Esophagus muscularis mucosa (tissue), 4 donors: ENCODE data around the gene SFMBT1. TPM values are rescaled to one million over a fixed set of nuclear protein-coding genes. Genes with fewer than 3 reads are reported as not detected.
A peak's percentile ranks its signal among the peaks of the same experiment; 100 is the strongest.

Experiments used
- DNase-seq: peaks from one replicate; pipeline ENCODE4 v3.0.0-alpha.2; 2017; ENCODE audit errors: extremely low spot score
- H3K27ac ChIP-seq, 4 donors: fragments of 200-600 bp; sonication (generic); replicated peaks in 1 of 4; 1 replicate in 3 of 4; 2 replicates in 1 of 4; pipeline ENCODE4 v1.5.1; 2016 to 2019; ENCODE audit warnings: mild to moderate bottlenecking in 1 of 4
- H3K27me3 ChIP-seq, 4 donors: fragments of 200-600 bp; sonication (generic); one replicate each; pipeline versions ENCODE4 v1.5.1 to v1.6.0; 2016 to 2019
- H3K36me3 ChIP-seq, 4 donors: fragments of 200-600 bp; sonication (generic); one replicate each; pipeline ENCODE4 v1.5.1; 2016 to 2019
- H3K4me1 ChIP-seq, 4 donors: fragments of 200-600 bp; sonication (generic); one replicate each; pipeline ENCODE4 v1.5.1; 2016 to 2019
- H3K4me3 ChIP-seq, 4 donors: fragments of 200-600 bp; sonication (generic); 1 replicate in 2 of 4; 2 replicates in 2 of 4; pipeline ENCODE4 v1.5.1; 2016 to 2019; ENCODE audit warnings: mild to moderate bottlenecking in 4 of 4, moderate library complexity in 1 of 4
- H3K9me3 ChIP-seq, 4 donors: fragments of 200-600 bp; sonication (generic); 1 replicate in 3 of 4; 2 replicates in 1 of 4; pipeline ENCODE4 v1.5.1; 2016 to 2019
- EP300 ChIP-seq: sonication (generic); formaldehyde crosslinking; IDR thresholded peaks from one replicate; pipeline ENCODE4 v1.6.1; 2017; ENCODE audit warnings: antibody characterized with exemption
- POLR2A ChIP-seq: fragments of 450-650 bp; IDR thresholded peaks from one replicate; pipeline ENCODE4 v1.6.1; 2017; ENCODE audit warnings: antibody characterized with exemption, moderate library complexity, mild to moderate bottlenecking, low read depth
- POLR2AphosphoS5 ChIP-seq, 2 donors: sonication (generic); formaldehyde crosslinking; IDR thresholded peaks; one replicate each; pipeline ENCODE4 v1.6.1; 2017; ENCODE audit warnings: antibody characterized with exemption in 2 of 2
- WGBS: methylation state at CpG from one replicate; pipeline ENCODE4 v1.1.5; 2018; 5-methylcytosine and 5-hydroxymethylcytosine counted together
- intact Hi-C: fragments of 100-400 bp; cut with DNase I; formaldehyde crosslinking; loops from one replicate; pipeline ENCODE4 v1.15.1; 2023
- total RNA-seq, 4 donors: library from RNA; depleted of rRNA; stranded (reverse); fragments of >200 nt; gene quantifications; one replicate each; pipeline versions ENCODE4 v1.1.0 to v1.2.1, GENCODE V29; 2016
- TF ChIP-seq, protein P1 (sequence below), 3 experiments: fragments of 200-600 bp in 2 of 3; fragments of 450-650 bp in 1 of 3; sonication (generic) in 2 of 3; IDR thresholded peaks; one replicate each; pipeline ENCODE4 v1.5.1; 2017 to 2019; ENCODE audit warnings: antibody characterized with exemption in 3 of 3, mild to moderate bottlenecking in 2 of 3, moderate library complexity in 1 of 3

SFMBT1 gene
- total RNA-seq, 4 donors from 2014 or later = 15.4 to 27.6 (median 21.4) TPM

GRCh38 chr3:53074761-53075742 lies 29.2 kb upstream of the SFMBT1 start:
- TF ChIP-seq POLR2AphosphoS5 (IDR thresholded peaks at IDR 0.05) (no peak), POLR2A (no peak), EP300 (no peak)
- TF ChIP-seq, protein P1, sequence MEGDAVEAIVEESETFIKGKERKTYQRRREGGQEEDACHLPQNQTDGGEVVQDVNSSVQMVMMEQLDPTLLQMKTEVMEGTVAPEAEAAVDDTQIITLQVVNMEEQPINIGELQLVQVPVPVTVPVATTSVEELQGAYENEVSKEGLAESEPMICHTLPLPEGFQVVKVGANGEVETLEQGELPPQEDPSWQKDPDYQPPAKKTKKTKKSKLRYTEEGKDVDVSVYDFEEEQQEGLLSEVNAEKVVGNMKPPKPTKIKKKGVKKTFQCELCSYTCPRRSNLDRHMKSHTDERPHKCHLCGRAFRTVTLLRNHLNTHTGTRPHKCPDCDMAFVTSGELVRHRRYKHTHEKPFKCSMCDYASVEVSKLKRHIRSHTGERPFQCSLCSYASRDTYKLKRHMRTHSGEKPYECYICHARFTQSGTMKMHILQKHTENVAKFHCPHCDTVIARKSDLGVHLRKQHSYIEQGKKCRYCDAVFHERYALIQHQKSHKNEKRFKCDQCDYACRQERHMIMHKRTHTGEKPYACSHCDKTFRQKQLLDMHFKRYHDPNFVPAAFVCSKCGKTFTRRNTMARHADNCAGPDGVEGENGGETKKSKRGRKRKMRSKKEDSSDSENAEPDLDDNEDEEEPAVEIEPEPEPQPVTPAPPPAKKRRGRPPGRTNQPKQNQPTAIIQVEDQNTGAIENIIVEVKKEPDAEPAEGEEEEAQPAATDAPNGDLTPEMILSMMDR (IDR thresholded peaks at IDR 0.05) = no peak
- Histone ChIP-seq H3K4me3 (no peak overlapping the region), H3K4me1 (peaks cover 17 to 25% (median 19%) of the 10 kb centered on the region in 4 donors), H3K27ac (no peak overlapping the region), H3K9me3 (no peaks in the 10 kb centered on the region), H3K36me3 (peaks cover 0 to 20% (median 6%) of the 10 kb centered on the region in 4 donors), H3K27me3 (no peaks in the 10 kb centered on the region)
- intact Hi-C loops = loop anchor here (5.0 to 10.0 kb wide), 2 partner anchors 228 to 300 kb away; partner anchors contain the start of genes ITIH1 and NEK4
- WGBS = 86% methylated on average over 9 of the region's 9 CpGs
- no peak for DNase-seq

GRCh38 chr3:53074366-53074696 lies 28.5 kb upstream of the SFMBT1 start:
- Histone ChIP-seq H3K27ac (no peak overlapping the region), H3K9me3 (no peaks in the 10 kb centered on the region), H3K27me3 (no peaks in the 10 kb centered on the region), H3K36me3 (peaks cover 0 to 20% (median 6%) of the 10 kb centered on the region in 4 donors), H3K4me3 (no peak overlapping the region), H3K4me1 (peaks cover 17 to 25% (median 19%) of the 10 kb centered on the region in 4 donors)
- WGBS = 100% methylated on average over 1 of the region's 1 CpG
- no peak for DNase-seq
- TF ChIP-seq, protein P1 (IDR thresholded peaks at IDR 0.05) = no peak
- TF ChIP-seq EP300 = no peak
- TF ChIP-seq POLR2A = no peak
- TF ChIP-seq POLR2AphosphoS5 (IDR thresholded peaks at IDR 0.05) = no peak
- intact Hi-C loops = loop anchor here (5.0 to 10.0 kb wide), 2 partner anchors 227 to 300 kb away; partner anchors contain the start of genes ITIH1 and NEK4

DNA sequence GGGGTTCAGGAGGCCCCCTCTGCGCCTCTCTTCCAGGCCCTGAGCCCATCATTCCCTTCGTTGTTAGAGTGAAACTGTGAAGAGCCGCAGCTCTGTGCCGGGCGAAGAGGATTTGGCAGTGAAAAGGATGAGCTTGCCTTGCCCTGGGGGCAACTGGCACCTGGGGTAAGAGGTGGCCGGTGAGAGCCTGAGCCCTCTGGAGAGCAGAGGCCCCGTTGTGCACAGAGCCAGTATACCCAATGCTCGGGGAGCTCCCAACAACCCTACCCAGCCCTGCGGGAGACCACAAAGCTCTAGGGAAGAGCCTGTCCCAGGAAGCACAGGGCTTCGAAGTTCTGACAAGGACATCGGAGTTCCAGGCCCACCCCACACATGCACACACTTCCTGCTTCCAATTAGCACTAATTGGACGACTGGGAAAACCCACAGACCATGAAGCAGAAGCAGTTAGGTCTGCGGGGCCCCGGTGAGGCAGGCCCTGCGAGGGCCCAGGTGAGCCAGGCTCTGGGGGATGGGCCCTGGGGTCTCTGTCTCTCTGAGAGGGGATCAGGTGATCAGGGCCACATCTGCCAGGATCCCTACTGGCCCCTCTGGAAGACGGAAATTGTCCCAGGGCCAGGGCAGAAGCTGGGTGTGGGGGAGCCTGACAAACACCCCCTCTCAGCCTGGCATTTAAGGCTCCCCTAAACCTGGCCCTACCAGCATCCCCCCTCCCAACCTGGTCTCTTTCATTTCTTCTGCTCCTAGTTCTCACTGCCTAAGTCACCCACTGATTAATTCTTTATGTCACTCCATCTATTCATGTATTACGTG lies 27.9 kb upstream of the SFMBT1 start:
- intact Hi-C loops = loop anchor here (2.0 to 10.0 kb wide), 4 partner anchors 139 to 331 kb away; partner anchors contain the start of genes ITIH1 and NEK4
- peaks cover 0 to 20% (median 4%) of the 10 kb centered on the region in 4 donors for H3K36me3 ChIP-seq
- no peaks in the 10 kb centered on the region for H3K27me3 ChIP-seq
- H3K4me3 ChIP-seq = peak overlapping the region; percentile 66 to 84 (median 74)
- no peaks in the 10 kb centered on the region for H3K9me3 ChIP-seq
- DNase-seq = no peak
- WGBS = 64% methylated on average over 4 of the region's 17 CpGs
- H3K27ac ChIP-seq = peak overlapping the region; percentile 31 to 76 (median 72)
- TF ChIP-seq POLR2AphosphoS5 (IDR thresholded peaks at IDR 0.05) (no peak), POLR2A (no peak), EP300 (no peak)
- TF ChIP-seq, protein P1 (IDR thresholded peaks at IDR 0.05) = no peak
- H3K4me1 ChIP-seq = peaks cover 17 to 25% (median 19%) of the 10 kb centered on the region in 4 donors

GRCh38 chr3:53072653-53073552 lies 27.0 kb upstream of the SFMBT1 start:
- peak; percentile 95 for DNase-seq
- intact Hi-C loops = loop anchor here (2.0 to 10.0 kb wide), 4 partner anchors 138 to 330 kb away; partner anchors contain the start of genes ITIH1 and NEK4
- H3K4me1 ChIP-seq = peaks cover 17 to 25% (median 19%) of the 10 kb centered on the region in 4 donors
- peak overlapping the region; percentile 31 to 76 (median 72) for H3K27ac ChIP-seq
- peak overlapping the region; percentile 66 to 84 (median 74) for H3K4me3 ChIP-seq
- TF ChIP-seq, protein P1 (IDR thresholded peaks at IDR 0.05) = peak; percentile 91 to 98 (median 94)
- TF ChIP-seq POLR2AphosphoS5 (IDR thresholded peaks at IDR 0.05) = peak in 1 of 2 donors; percentile 28
- TF ChIP-seq POLR2A = no peak
- peaks cover 0 to 14% (median 4%) of the 10 kb centered on the region in 4 donors for H3K36me3 ChIP-seq
- WGBS = 8% methylated on average over 15 of the region's 32 CpGs
- no peaks in the 10 kb centered on the region for H3K27me3 ChIP-seq
- no peaks in the 10 kb centered on the region for H3K9me3 ChIP-seq
